GM19372 (cell line): Measurements from ENCODE around the gene THSD4.

Source experiments
- ATAC-seq: cut with Tn5 transposase; IDR thresholded peaks from one replicate; pipeline ENCODE4 v1.9.1; 2021; ENCODE audit warnings: mild to moderate bottlenecking, low read depth, moderate library complexity; ENCODE audit not compliant: unreplicated experiment

Gene THSD4

GRCh38 chr15:71747128-71748083 lies 632.1 kb downstream of the THSD4 start:
- ATAC-seq: no peak

- ATAC-seq: no peak
Observed at GRCh38 chr15:71748293-71748718, 633.0 kb downstream of the THSD4 start.

GRCh38 chr15:71749500-71749899 lies 634.2 kb downstream of the THSD4 start:
- no peak for ATAC-seq

- no peak for ATAC-seq
Observed at GRCh38 chr15:71752128-71752527, 636.9 kb downstream of the THSD4 start.

GRCh38 chr15:71752604-71753289 lies 637.5 kb downstream of the THSD4 start:
- no peak for ATAC-seq

- no peak for ATAC-seq
Observed at GRCh38 chr15:71753346-71753745, 638.1 kb downstream of the THSD4 start.

GRCh38 chr15:71754660-71755059 lies 639.4 kb downstream of the THSD4 start:
- ATAC-seq: no peak

GRCh38 chr15:71755092-71755970 lies 640.1 kb downstream of the THSD4 start:
- no peak for ATAC-seq

GRCh38 chr15:71756599-71757352 lies 641.5 kb downstream of the THSD4 start:
- ATAC-seq: no peak

- no peak for ATAC-seq
Observed at GRCh38 chr15:71757741-71758530, 642.7 kb downstream of the THSD4 start.

GRCh38 chr15:71758711-71759110 lies 643.4 kb downstream of the THSD4 start:
- ATAC-seq: no peak

GRCh38 chr15:71760852-71761251 lies 645.6 kb downstream of the THSD4 start:
- no peak for ATAC-seq

- no peak for ATAC-seq
Observed at GRCh38 chr15:71761649-71762048, 646.4 kb downstream of the THSD4 start.

- no peak for ATAC-seq
Observed at GRCh38 chr15:71768184-71768583, 652.9 kb downstream of the THSD4 start.

GRCh38 chr15:71773206-71773859 lies 658.1 kb downstream of the THSD4 start:
- ATAC-seq: no peak

- ATAC-seq: no peak
Observed at GRCh38 chr15:71775856-71776255, 660.6 kb downstream of the THSD4 start.

- ATAC-seq: no peak
Observed at GRCh38 chr15:71776304-71776703, 661.0 kb downstream of the THSD4 start.

GRCh38 chr15:71777216-71777943 lies 662.1 kb downstream of the THSD4 start:
- ATAC-seq: no peak
